NCI-H2081 (cell line): Measurements from ENCODE around the gene DENND4B.

Experiments
- DNase-seq, 2 experiments: peaks; one replicate each; lab custom pipeline; 2025; lab: John Stamatoyannopoulos, UW

The DENND4B gene

GRCh38 chr1:153881751-153882150 lies 64.8 kb downstream of the DENND4B start:
- DNase-seq = peak; percentile 89 to 93

- DNase-seq = peak; percentile 100
Observed at GRCh38 chr1:153880962-153881361, 65.6 kb downstream of the DENND4B start.

- no peak for DNase-seq
Observed at GRCh38 chr1:153880024-153880423, 66.5 kb downstream of the DENND4B start.
